Cardiac fibroblast (primary cell): ENCODE data around the gene GREM1.

Experiments
- DNase-seq, 2 donors: peaks; one replicate each; pipeline versions ENCODE4 v3.0.0 to v3.0.0-alpha.2; 2010; ENCODE audit warnings: low read depth in 2 of 2
- H3K4me3 ChIP-seq, 2 donors: replicated peaks in 1 of 2; 1 replicate in 1 of 2; 2 replicates in 1 of 2; pipeline ENCODE4 v1.5.1; 2011; ENCODE audit warnings: low read depth in 2 of 2, low read length in 2 of 2, mild to moderate bottlenecking in 2 of 2, moderate library complexity in 1 of 2
- CTCF ChIP-seq: IDR thresholded peaks from one replicate; pipeline ENCODE4 v1.5.1; 2011; ENCODE audit warnings: low read depth, mild to moderate bottlenecking, low read length, inconsistent platforms

GREM1 gene

GRCh38 chr15:32675466-32675865 lies 42.3 kb upstream of the GREM1 start:
- no peak for TF ChIP-seq CTCF
- no peak overlapping the region for H3K4me3 ChIP-seq
- no peak for DNase-seq

GRCh38 chr15:32676169-32676568 lies 41.6 kb upstream of the GREM1 start:
- H3K4me3 ChIP-seq = no peak overlapping the region
- TF ChIP-seq CTCF = no peak
- no peak for DNase-seq

GRCh38 chr15:32677238-32677750 lies 40.5 kb upstream of the GREM1 start:
- peak in 1 of 2 donors; percentile 52 for DNase-seq
- no peak overlapping the region for H3K4me3 ChIP-seq
- no peak for TF ChIP-seq CTCF

GRCh38 chr15:32679298-32679690 lies 38.5 kb upstream of the GREM1 start:
- H3K4me3 ChIP-seq = no peak overlapping the region
- TF ChIP-seq CTCF = no peak
- no peak for DNase-seq

- no peak for TF ChIP-seq CTCF
- peak; percentile 91 to 98 for DNase-seq
- no peak overlapping the region for H3K4me3 ChIP-seq
Measured at GRCh38 chr15:32682569-32682968, 35.2 kb upstream of the GREM1 start.

GRCh38 chr15:32682977-32683630 lies 34.7 kb upstream of the GREM1 start:
- DNase-seq = peak in 1 of 2 donors; percentile 56
- TF ChIP-seq CTCF = no peak
- H3K4me3 ChIP-seq = no peak overlapping the region
